H9 (cell line): ENCODE data around the gene WFIKKN2. TPM values are rescaled to one million over a fixed set of nuclear protein-coding genes. Genes with fewer than 3 reads are reported as not detected.

Source experiments
- DNase-seq: peaks from one replicate; pipeline ENCODE4 v3.0.0-alpha.2; 2017
- H2AFZ ChIP-seq: one replicate; pipeline ENCODE4 v1.6.1; 2013; ENCODE audit warnings: mild to moderate bottlenecking, low read length, control low read depth, moderate library complexity
- H2AK5ac ChIP-seq: 2 replicates; pipeline ENCODE4 v1.6.1; 2013; ENCODE audit warnings: low read length, control low read depth, mixed read lengths; ENCODE audit not compliant: insufficient read length
- H2BK120ac ChIP-seq: one replicate; pipeline ENCODE4 v1.6.1; 2013; ENCODE audit warnings: low read depth, mild to moderate bottlenecking, low read length, control low read depth, inconsistent platforms; ENCODE audit not compliant: poor library complexity, severe bottlenecking
- H2BK12ac ChIP-seq: 2 replicates; pipeline ENCODE4 v1.6.1; 2013; ENCODE audit warnings: low read length, control low read depth, mixed read lengths, low read depth; ENCODE audit not compliant: insufficient read length
- H2BK15ac ChIP-seq: 2 replicates; pipeline ENCODE4 v1.6.1; 2013; ENCODE audit warnings: low read depth, low read length, control low read depth
- H2BK20ac ChIP-seq: one replicate; pipeline ENCODE4 v1.6.1; 2013; ENCODE audit warnings: low read depth, mild to moderate bottlenecking, low read length, control low read depth, inconsistent platforms; ENCODE audit not compliant: poor library complexity, severe bottlenecking
- H2BK5ac ChIP-seq: 2 replicates; pipeline ENCODE4 v1.6.1; 2013; ENCODE audit warnings: low read length, control low read depth, mixed read lengths; ENCODE audit not compliant: insufficient read length
- H3K14ac ChIP-seq: 2 replicates; pipeline ENCODE4 v1.6.1; 2013; ENCODE audit warnings: low read length, control low read depth; ENCODE audit not compliant: insufficient read depth
- H3K18ac ChIP-seq: 2 replicates; pipeline ENCODE4 v1.6.1; 2013; ENCODE audit warnings: low read depth, mild to moderate bottlenecking, mixed read lengths, low read length, control low read depth; ENCODE audit not compliant: insufficient read length
- H3K23ac ChIP-seq: 2 replicates; pipeline ENCODE4 v1.6.1; 2013; ENCODE audit warnings: low read length, control low read depth, mixed read lengths, low read depth; ENCODE audit not compliant: insufficient read length
- H3K23me2 ChIP-seq: 2 replicates; pipeline ENCODE4 v1.6.1; 2013; ENCODE audit warnings: low read depth, mild to moderate bottlenecking, mixed read lengths, low read length, control low read depth; ENCODE audit not compliant: insufficient read length, poor library complexity, severe bottlenecking
- H3K27ac ChIP-seq: 2 replicates; pipeline ENCODE4 v1.5.1; 2013; ENCODE audit warnings: low read length, control low read depth, mixed read lengths, low read depth; ENCODE audit not compliant: insufficient read length
- H3K27me3 ChIP-seq: 2 replicates; pipeline ENCODE4 v1.6.1; 2013; ENCODE audit warnings: low read length, control low read depth, inconsistent platforms; ENCODE audit not compliant: insufficient read depth
- H3K4ac ChIP-seq: 2 replicates; pipeline ENCODE4 v1.6.1; 2013; ENCODE audit warnings: low read depth, mild to moderate bottlenecking, control low read depth, inconsistent platforms, low read length, moderate library complexity
- H3K4me1 ChIP-seq: 2 replicates; pipeline ENCODE4 v1.6.1; 2013; ENCODE audit warnings: low read length, control low read depth, inconsistent platforms; ENCODE audit not compliant: insufficient read depth
- H3K4me2 ChIP-seq: 2 replicates; pipeline ENCODE4 v1.6.1; 2013; ENCODE audit warnings: low read length, control low read depth, mixed read lengths; ENCODE audit not compliant: insufficient read length, insufficient read depth
- H3K56ac ChIP-seq: 2 replicates; pipeline ENCODE4 v1.6.1; 2013; ENCODE audit warnings: low read depth, mild to moderate bottlenecking, mixed read lengths, low read length, control low read depth; ENCODE audit not compliant: insufficient read length
- H3K79me1 ChIP-seq: 2 replicates; pipeline ENCODE4 v1.6.1; 2013; ENCODE audit warnings: low read depth, mild to moderate bottlenecking, moderate library complexity, low read length, control low read depth, inconsistent platforms; ENCODE audit not compliant: insufficient read depth, poor library complexity, severe bottlenecking
- H3K79me2 ChIP-seq: 2 replicates; pipeline ENCODE4 v1.6.1; 2013; ENCODE audit warnings: low read length, control low read depth, inconsistent platforms; ENCODE audit not compliant: insufficient read depth
- H3K9ac ChIP-seq: 2 replicates; pipeline ENCODE4 v1.6.1; 2013; ENCODE audit warnings: low read length, control low read depth, mixed read lengths; ENCODE audit not compliant: insufficient read length; ENCODE audit errors: extremely low read depth
- H3K9me3 ChIP-seq: one replicate; pipeline ENCODE4 v1.6.1; 2013; ENCODE audit warnings: low read depth, low read length, inconsistent platforms; ENCODE audit not compliant: control insufficient read depth
- H3T11ph ChIP-seq: one replicate; pipeline ENCODE4 v1.6.1; 2013; ENCODE audit warnings: mild to moderate bottlenecking, low read length, control low read depth, inconsistent platforms
- H4K20me1 ChIP-seq: one replicate; pipeline ENCODE4 v1.6.1; 2013; ENCODE audit not compliant: control insufficient read depth, insufficient read length, insufficient read depth
- H4K5ac ChIP-seq: 2 replicates; pipeline ENCODE4 v1.6.1; 2013; ENCODE audit warnings: low read depth, mild to moderate bottlenecking, mixed read lengths, low read length, control low read depth; ENCODE audit not compliant: insufficient read length
- H4K8ac ChIP-seq: replicated peaks from 2 replicates; pipeline ENCODE4 v1.6.1; 2013; ENCODE audit warnings: low read length, control low read depth, mixed read lengths, low read depth; ENCODE audit not compliant: insufficient read length
- H4K91ac ChIP-seq: 2 replicates; pipeline ENCODE4 v1.6.1; 2013; ENCODE audit warnings: low read depth, mild to moderate bottlenecking, moderate library complexity, mixed read lengths, low read length, control low read depth; ENCODE audit not compliant: insufficient read length
- H3K27ac Mint-ChIP-seq, 3 experiments: 2 replicates in 2 of 3; 3 replicates in 1 of 3; pipeline ENCODE4 v1.8.0; 2020 to 2021; ENCODE audit warnings: mixed read lengths in 3 of 3, mild to moderate bottlenecking in 1 of 3, moderate library complexity in 1 of 3
- H3K27me3 Mint-ChIP-seq: 2 replicates; pipeline ENCODE4 v1.8.0; 2021; ENCODE audit warnings: low read depth, mild to moderate bottlenecking, moderate library complexity, mixed read lengths
- H3K36me3 Mint-ChIP-seq, 3 experiments: 2 replicates in 2 of 3; 3 replicates in 1 of 3; pipeline ENCODE4 v1.8.0; 2020 to 2021; ENCODE audit warnings: low read depth in 3 of 3, mixed read lengths in 3 of 3; ENCODE audit not compliant: insufficient read depth in 1 of 3
- H3K4me1 Mint-ChIP-seq, 2 experiments: 2 replicates each; pipeline ENCODE4 v1.8.0; 2020; ENCODE audit warnings: mixed read lengths in 2 of 2
- H3K4me3 Mint-ChIP-seq, 2 experiments: 2 replicates in 1 of 2; 3 replicates in 1 of 2; pipeline ENCODE4 v1.8.0; 2020 to 2021; ENCODE audit warnings: mild to moderate bottlenecking in 2 of 2, mixed read lengths in 2 of 2, moderate library complexity in 1 of 2
- H3K9me3 Mint-ChIP-seq, 2 experiments: 2 replicates in 1 of 2; 3 replicates in 1 of 2; pipeline ENCODE4 v1.8.0; 2020; ENCODE audit warnings: mild to moderate bottlenecking in 2 of 2, mixed read lengths in 2 of 2, moderate library complexity in 1 of 2
- CTCF ChIP-seq: fragments of 200-600 bp; sonication (generic); conservative IDR thresholded peaks from 3 replicates; pipeline ENCODE4 v1.8.0; 2021; ENCODE audit warnings: antibody characterized with exemption, mild to moderate bottlenecking
- WGBS: extraction: QIAGEN DNeasy Blood & Tissue Kit; methylation state at CpG from one replicate; pipeline ENCODE4 v1.1.7; 2013; ENCODE audit warnings: missing lambda C conversion rate, low lambda C conversion rate, mixed read lengths; ENCODE audit not compliant: insufficient read length; ENCODE audit errors: extremely low coverage; 5-methylcytosine and 5-hydroxymethylcytosine counted together
- total RNA-seq: library from RNA; stranded (reverse); gene quantifications from 2 replicates; pipeline ENCODE4 v1.2.1, GENCODE V29; 2021

The WFIKKN2 gene
- total RNA-seq, 1 experiment from 2014 or later, result 1.1 TPM

- Histone ChIP-seq H2BK20ac (no peak overlapping the region), H3K79me1 (no peaks in the 10 kb centered on the region), H3K23me2 (no peaks in the 10 kb centered on the region), H4K8ac (no peak overlapping the region), H3K9me3 (no peaks in the 10 kb centered on the region), H3T11ph (no peak overlapping the region), H4K91ac (no peak overlapping the region), H3K4ac (no peak overlapping the region), H2AK5ac (no peak overlapping the region), H2BK120ac (no peak overlapping the region), H2AFZ (no peak overlapping the region), H2BK12ac (no peak overlapping the region), H3K14ac (no peak overlapping the region), H2BK15ac (no peak overlapping the region), H3K56ac (no peak overlapping the region), H3K27ac (no peak overlapping the region), H3K18ac (no peak overlapping the region), H2BK5ac (no peak overlapping the region), H3K4me2 (no peak overlapping the region), H4K5ac (no peak overlapping the region), H3K4me1 (no peaks in the 10 kb centered on the region), H3K27me3 (no peaks in the 10 kb centered on the region), H3K23ac (no peak overlapping the region), H3K79me2 (no peaks in the 10 kb centered on the region), H3K9ac (no peak overlapping the region), H4K20me1 (no peaks in the 10 kb centered on the region)
- peaks cover 6% of the 10 kb centered on the region in 2 experiments; a peak in 2 of 4 replicates for H3K4me1 Mint-ChIP-seq
- no peak for TF ChIP-seq CTCF
- no peaks in the 10 kb centered on the region for H3K36me3 Mint-ChIP-seq
- no peaks in the 10 kb centered on the region for H3K9me3 Mint-ChIP-seq
- H3K27ac Mint-ChIP-seq, result no peak overlapping the region
- H3K27me3 Mint-ChIP-seq, result no peaks in the 10 kb centered on the region; the same call in none of the 2 replicates
- DNase-seq, result no peak
- no CpG with 5 or more reads among the region's 6 CpGs for WGBS
- no peak overlapping the region for H3K4me3 Mint-ChIP-seq
Measured at GRCh38 chr17:50805486-50805885, 29.9 kb upstream of the WFIKKN2 start.
